Smooth muscle cell (in vitro differentiated cells): Measurements from ENCODE around the gene TUBB2B. TPM values are rescaled to one million over a fixed set of nuclear protein-coding genes. Genes with fewer than 3 reads are reported as not detected.

Experiments used
- DNase-seq: peaks from one replicate; lab custom pipeline; 2025; ENCODE audit not compliant: unreplicated experiment; lab: John Stamatoyannopoulos, UW
- H2AFZ ChIP-seq: fragments of 200-600 bp; sonication (generic); 2 replicates; pipeline ENCODE4 v1.6.0; 2016; ENCODE audit warnings: antibody characterized with exemption, low read depth, mild to moderate bottlenecking
- H3F3A ChIP-seq: fragments of 200-600 bp; sonication (generic); 2 replicates; pipeline ENCODE4 v1.6.0; 2017; ENCODE audit warnings: antibody characterized with exemption, low read depth
- H3K27ac ChIP-seq: fragments of 200-600 bp; sonication (generic); 2 replicates; pipeline ENCODE4 v1.5.1; 2016; ENCODE audit warnings: low read depth, mild to moderate bottlenecking
- H3K27me3 ChIP-seq: fragments of 200-600 bp; sonication (generic); 2 replicates; pipeline ENCODE4 v1.6.1; 2016; ENCODE audit warnings: low read depth, mild to moderate bottlenecking
- H3K36me3 ChIP-seq: fragments of 200-600 bp; sonication (generic); 2 replicates; pipeline ENCODE4 v1.5.1; 2016; ENCODE audit warnings: low read depth
- H3K4me1 ChIP-seq: fragments of 200-600 bp; sonication (generic); 2 replicates; pipeline ENCODE4 v1.5.1; 2016; ENCODE audit warnings: low read depth
- H3K4me2 ChIP-seq: fragments of 200-600 bp; sonication (generic); 2 replicates; pipeline ENCODE4 v1.6.0; 2016; ENCODE audit warnings: mild to moderate bottlenecking
- H3K4me3 ChIP-seq: fragments of 200-600 bp; sonication (generic); 2 replicates; pipeline ENCODE4 v1.5.1; 2016; ENCODE audit warnings: mild to moderate bottlenecking
- H3K79me2 ChIP-seq: fragments of 200-600 bp; sonication (generic); 2 replicates; pipeline ENCODE4 v1.6.0; 2016; ENCODE audit warnings: low read depth, mild to moderate bottlenecking
- H3K9ac ChIP-seq: fragments of 200-600 bp; sonication (generic); 2 replicates; pipeline ENCODE4 v1.6.0; 2016; ENCODE audit warnings: low read depth
- H3K9me3 ChIP-seq: fragments of 200-600 bp; sonication (generic); replicated peaks from 2 replicates; pipeline ENCODE4 v1.5.1; 2016; ENCODE audit warnings: low read depth
- H4K20me1 ChIP-seq: fragments of 200-600 bp; sonication (generic); 2 replicates; pipeline ENCODE4 v1.6.0; 2016; ENCODE audit warnings: low read depth
- WGBS: methylation state at CpG from one replicate; pipeline ENCODE4 v1.1.7; 2016; ENCODE audit warnings: low lambda C conversion rate; 5-methylcytosine and 5-hydroxymethylcytosine counted together
- polyA plus RNA-seq: library from polyadenylated mRNA; unstranded; fragments of >200 nt; fragmentation: Nextera tagmentation; extraction: Ambion mirVana; gene quantifications from 2 replicates; pipeline ENCODE4 v1.2.1, GENCODE V29; 2016
- total RNA-seq: library from RNA; depleted of rRNA; stranded (reverse); fragments of >200 nt; gene quantifications from 2 replicates; pipeline ENCODE4 v1.2.3, GENCODE V29; 2014
- TF ChIP-seq, protein P1 (sequence below): fragments of 200-600 bp; sonication (generic); IDR thresholded peaks from 2 replicates; pipeline ENCODE4 v1.5.1; 2017; ENCODE audit warnings: borderline replicate concordance, mild to moderate bottlenecking, antibody characterized with exemption; ENCODE audit not compliant: insufficient read depth, poor library complexity, severe bottlenecking

TUBB2B gene
- total and polyA plus RNA-seq, 2 experiments from 2014 or later: 22.7 to 62.1 TPM

GRCh38 chr6:3228046-3228671 is 706 bp upstream of the TUBB2B start:
- H3F3A ChIP-seq: peaks cover 13% of the 10 kb centered on the region
- H4K20me1 ChIP-seq: peaks cover 5% of the 10 kb centered on the region
- H3K36me3 ChIP-seq: no peaks in the 10 kb centered on the region
- peak overlapping the region; percentile 84 for H3K4me2 ChIP-seq
- peaks cover 48% of the 10 kb centered on the region for H3K27me3 ChIP-seq
- H3K4me3 ChIP-seq: peak overlapping the region; percentile 57
- H3K9me3 ChIP-seq: no peaks in the 10 kb centered on the region
- no peaks in the 10 kb centered on the region for H3K79me2 ChIP-seq
- under 1% methylated on average over 35 of the region's 38 CpGs for WGBS
- peaks cover 29% of the 10 kb centered on the region for H3K4me1 ChIP-seq
- no peak overlapping the region for H3K9ac ChIP-seq
- H2AFZ ChIP-seq: no peak overlapping the region
- no peak for DNase-seq
- H3K27ac ChIP-seq: no peak overlapping the region
- TF ChIP-seq, protein P1, sequence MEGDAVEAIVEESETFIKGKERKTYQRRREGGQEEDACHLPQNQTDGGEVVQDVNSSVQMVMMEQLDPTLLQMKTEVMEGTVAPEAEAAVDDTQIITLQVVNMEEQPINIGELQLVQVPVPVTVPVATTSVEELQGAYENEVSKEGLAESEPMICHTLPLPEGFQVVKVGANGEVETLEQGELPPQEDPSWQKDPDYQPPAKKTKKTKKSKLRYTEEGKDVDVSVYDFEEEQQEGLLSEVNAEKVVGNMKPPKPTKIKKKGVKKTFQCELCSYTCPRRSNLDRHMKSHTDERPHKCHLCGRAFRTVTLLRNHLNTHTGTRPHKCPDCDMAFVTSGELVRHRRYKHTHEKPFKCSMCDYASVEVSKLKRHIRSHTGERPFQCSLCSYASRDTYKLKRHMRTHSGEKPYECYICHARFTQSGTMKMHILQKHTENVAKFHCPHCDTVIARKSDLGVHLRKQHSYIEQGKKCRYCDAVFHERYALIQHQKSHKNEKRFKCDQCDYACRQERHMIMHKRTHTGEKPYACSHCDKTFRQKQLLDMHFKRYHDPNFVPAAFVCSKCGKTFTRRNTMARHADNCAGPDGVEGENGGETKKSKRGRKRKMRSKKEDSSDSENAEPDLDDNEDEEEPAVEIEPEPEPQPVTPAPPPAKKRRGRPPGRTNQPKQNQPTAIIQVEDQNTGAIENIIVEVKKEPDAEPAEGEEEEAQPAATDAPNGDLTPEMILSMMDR: no peak

- peaks cover 37% of the 10 kb centered on the region for H3K27me3 ChIP-seq
- no peaks in the 10 kb centered on the region for H3K9me3 ChIP-seq
- peaks cover 29% of the 10 kb centered on the region for H3K4me1 ChIP-seq
- H3K4me2 ChIP-seq: peak overlapping the region; percentile 84
- peaks cover 5% of the 10 kb centered on the region for H4K20me1 ChIP-seq
- no peak overlapping the region for H3K27ac ChIP-seq
- DNase-seq: no peak
- H2AFZ ChIP-seq: peak overlapping the region; percentile 8
- peaks cover 13% of the 10 kb centered on the region for H3F3A ChIP-seq
- TF ChIP-seq, protein P1: no peak
- no peaks in the 10 kb centered on the region for H3K79me2 ChIP-seq
- no peaks in the 10 kb centered on the region for H3K36me3 ChIP-seq
- H3K9ac ChIP-seq: peak overlapping the region; percentile 27
- peak overlapping the region; percentile 57 for H3K4me3 ChIP-seq
- WGBS: 2% methylated on average over 53 of the region's 54 CpGs
Measured at GRCh38 chr6:3226481-3227362, 731 bp downstream of the TUBB2B start.

DNA sequence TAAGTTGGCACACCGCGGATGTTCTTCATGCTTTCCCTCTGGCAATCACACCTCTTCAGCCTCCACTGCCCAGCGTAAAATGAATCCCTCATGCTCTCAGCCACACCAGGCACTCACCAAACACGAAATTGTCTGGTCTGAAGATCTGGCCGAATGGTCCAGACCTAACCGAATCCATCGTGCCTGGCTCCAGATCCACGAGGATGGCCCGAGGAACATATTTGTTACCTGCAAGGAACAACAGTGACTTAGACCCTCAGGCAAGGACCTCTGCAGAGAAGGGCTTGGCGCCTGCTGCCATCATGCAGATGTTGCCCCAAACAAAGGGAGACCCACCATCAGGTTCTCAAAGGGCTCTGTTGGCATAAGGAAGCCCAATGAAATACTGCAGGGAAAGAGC is 1.4 kb downstream of the TUBB2B start:
- no peak overlapping the region for H2AFZ ChIP-seq
- H3K27ac ChIP-seq: no peak overlapping the region
- H3K36me3 ChIP-seq: no peaks in the 10 kb centered on the region
- TF ChIP-seq, protein P1: no peak
- H3K4me3 ChIP-seq: peak overlapping the region; percentile 57
- H3K27me3 ChIP-seq: peaks cover 37% of the 10 kb centered on the region
- WGBS: 68% methylated on average over 10 of the region's 10 CpGs
- no peak overlapping the region for H3K9ac ChIP-seq
- H3F3A ChIP-seq: peaks cover 9% of the 10 kb centered on the region
- peaks cover 5% of the 10 kb centered on the region for H4K20me1 ChIP-seq
- DNase-seq: no peak
- H3K4me2 ChIP-seq: peak overlapping the region; percentile 84
- no peaks in the 10 kb centered on the region for H3K79me2 ChIP-seq
- H3K4me1 ChIP-seq: peaks cover 29% of the 10 kb centered on the region
- H3K9me3 ChIP-seq: no peaks in the 10 kb centered on the region
